ENCODE results near the gene RBM14. TPM values are rescaled to one million over a fixed set of nuclear protein-coding genes. Genes with fewer than 3 reads are reported as not detected.

The RBM14 gene
- total and polyA plus RNA-seq, 5 donors from 2014 or later, result 56.7 to 233 (median 71.5) TPM

DNA sequence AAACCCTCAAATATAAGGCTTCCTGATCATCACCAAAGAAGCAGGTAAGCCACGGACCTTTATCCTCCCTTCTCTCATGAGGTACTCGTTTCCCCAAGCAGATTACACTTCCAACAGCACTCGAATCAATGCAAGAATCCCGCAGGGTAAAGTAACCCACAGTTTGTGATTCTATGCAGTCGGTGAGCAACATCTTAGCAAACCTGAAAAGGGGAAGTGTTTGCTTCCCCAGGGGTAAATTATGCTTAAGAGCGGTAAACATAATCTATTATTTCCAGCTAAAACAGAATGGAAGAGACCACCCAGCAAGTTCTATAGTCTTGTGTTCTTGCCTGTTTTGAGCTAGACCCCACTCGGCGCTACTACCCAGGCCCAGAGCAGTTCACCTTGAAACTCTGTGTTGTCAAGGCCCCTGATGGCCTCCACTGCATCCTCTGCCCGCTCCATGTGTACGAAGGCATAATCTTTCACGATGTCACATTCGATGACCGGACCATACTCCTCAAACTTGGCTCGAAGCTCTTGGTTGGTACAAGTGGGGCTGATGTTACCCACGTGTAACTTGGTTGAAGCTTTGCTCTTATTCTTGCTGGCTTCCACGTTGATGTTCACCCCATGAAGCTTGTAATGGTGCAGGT, 60.0 kb downstream of the RBM14 start:
- no peak overlapping the region for H3K27ac ChIP-seq (ENCODE audit: insufficient read depth, low read length, poor library complexity, severe bottlenecking)
- H3K36me3 Mint-ChIP-seq, result no peaks in the 10 kb centered on the region
- DNase-seq, result no peak
- H3K9me3 Mint-ChIP-seq, result no peaks in the 10 kb centered on the region
- H3K4me3 Mint-ChIP-seq, result peak overlapping the region; percentile 90 to 99 (median 96)
- no peaks in the 10 kb centered on the region for H3K27me3 ChIP-seq (ENCODE audit: control insufficient read depth, insufficient read depth, low read length)
- peak overlapping the region; percentile 92 for H3K4me3 ChIP-seq (ENCODE audit: low read depth, low read length)
- peak overlapping the region; percentile 99 for H3K27ac Mint-ChIP-seq
- peaks cover 25 to 51% (median 33%) of the 10 kb centered on the region in 4 donors for H3K4me1 Mint-ChIP-seq
- H3K27me3 Mint-ChIP-seq, result no peaks in the 10 kb centered on the region
- H3K4me1 ChIP-seq (ENCODE audit: control insufficient read depth, insufficient read depth, low read length, poor library complexity, severe bottlenecking), result peaks cover 35% of the 10 kb centered on the region
- ATAC-seq (ENCODE audit: low read depth in 2 of 2), result no peak
- no peaks in the 10 kb centered on the region for H3K9me3 ChIP-seq (ENCODE audit: control insufficient read depth in 2 of 2, low read length in 2 of 2)
- H3K36me3 ChIP-seq (ENCODE audit: control insufficient read depth, insufficient read depth, low read length), result no peaks in the 10 kb centered on the region

Other genes starting within 250 kb of the RBM14 start
- gene SLC29A2, start 244.9 kb upstream of the RBM14 start, total RNA-seq, result 3.4 TPM
- gene SLC29A2, start 244.9 kb upstream of the RBM14 start, polyA plus RNA-seq, result 1 to 10 TPM in 3 of 4 donors, under 1 TPM in 1; 0.83 to 2.3 (median 1.6) TPM
- not detected for gene NPAS4, start 195.6 kb upstream of the RBM14 start, total RNA-seq
- not detected for gene NPAS4, start 195.6 kb upstream of the RBM14 start, polyA plus RNA-seq
- gene MRPL11, start 177.8 kb upstream of the RBM14 start, total RNA-seq, result 22.7 TPM
- gene MRPL11, start 177.8 kb upstream of the RBM14 start, polyA plus RNA-seq, result 10 to 100 TPM; 80.4 to 96.9 (median 84.5) TPM
- gene PELI3, start 149.7 kb upstream of the RBM14 start, total RNA-seq, result 9.6 TPM
- gene PELI3, start 149.7 kb upstream of the RBM14 start, polyA plus RNA-seq, result 1 to 10 TPM; 4.4 to 9.3 (median 5.7) TPM
- 29.5 TPM for gene DPP3, start 136.2 kb upstream of the RBM14 start, total RNA-seq
- 10 to 100 TPM; 27.1 to 38.7 (median 32.8) TPM for gene DPP3, start 136.2 kb upstream of the RBM14 start, polyA plus RNA-seq
- gene BBS1, start 106.0 kb upstream of the RBM14 start, total RNA-seq, result 16.4 TPM
- 1 to 10 TPM; 5.6 to 9.4 (median 7.0) TPM for gene BBS1, start 106.0 kb upstream of the RBM14 start, polyA plus RNA-seq
- gene ZDHHC24, start 70.6 kb upstream of the RBM14 start, total RNA-seq, result 15.5 TPM
- gene ZDHHC24, start 70.6 kb upstream of the RBM14 start, polyA plus RNA-seq, result 10 to 100 TPM; 14.1 to 20.6 (median 15.0) TPM
- gene ACTN3, start 69.7 kb upstream of the RBM14 start, total RNA-seq, result not detected
- gene ACTN3, start 69.7 kb upstream of the RBM14 start, polyA plus RNA-seq, result not detected
- 6.9 TPM for gene CTSF, start 48.0 kb upstream of the RBM14 start, total RNA-seq
- gene CTSF, start 48.0 kb upstream of the RBM14 start, polyA plus RNA-seq, result 10 to 100 TPM; 17.3 to 28.6 (median 17.9) TPM
- 0.35 TPM for gene CCDC87, start 23.6 kb upstream of the RBM14 start, total RNA-seq
- gene CCDC87, start 23.6 kb upstream of the RBM14 start, polyA plus RNA-seq, result not detected
- gene CCS, start 23.4 kb upstream of the RBM14 start, total RNA-seq, result 31.4 TPM
- 10 to 100 TPM; 31.0 to 37.8 (median 35.6) TPM for gene CCS, start 23.4 kb upstream of the RBM14 start, polyA plus RNA-seq
- gene RBM4, start 22.1 kb downstream of the RBM14 start, total RNA-seq, result 201 TPM
- 100 to 1,000 TPM; 286 to 306 (median 295) TPM for gene RBM4, start 22.1 kb downstream of the RBM14 start, polyA plus RNA-seq
- 10.0 TPM for gene RBM4B, start 61.3 kb downstream of the RBM14 start, total RNA-seq
- 10 to 100 TPM; 12.6 to 17.6 (median 15.3) TPM for gene RBM4B, start 61.3 kb downstream of the RBM14 start, polyA plus RNA-seq
- 0.52 TPM for gene SPTBN2, start 112.6 kb downstream of the RBM14 start, total RNA-seq
- gene SPTBN2, start 112.6 kb downstream of the RBM14 start, polyA plus RNA-seq, result not detected
- 45.6 TPM for gene RCE1, start 226.8 kb downstream of the RBM14 start, total RNA-seq
- 10 to 100 TPM; 20.6 to 26.0 (median 21.6) TPM for gene RCE1, start 226.8 kb downstream of the RBM14 start, polyA plus RNA-seq
- gene LRFN4, start 240.4 kb downstream of the RBM14 start, total RNA-seq, result 8.0 TPM
- gene LRFN4, start 240.4 kb downstream of the RBM14 start, polyA plus RNA-seq, result 1 to 10 TPM in 3 of 4 donors, under 1 TPM in 1; 0.87 to 1.8 (median 1.3) TPM

Data from CD4-positive, CD25-positive, alpha-beta regulatory T cell (primary cell).